Urothelium cell line (cell line): ENCODE measurements around the gene FAM9C.

Experiments
- DNase-seq: peaks from one replicate; pipeline ENCODE4 v3.0.0; 2011; ENCODE audit warnings: low spot score, mixed read lengths
- FAIRE-seq: peaks from 2 replicates; lab custom pipeline; 2011; peaks lifted over from hg19 to GRCh38; lab: Jason Lieb, UNC

Gene FAM9C

GRCh38 chrX:12986164-12986779 is 58.1 kb downstream of the FAM9C start:
- DNase-seq, result no peak
- FAIRE-seq, result no peak
